ENCODE measurements around the gene STK32B. TPM values are rescaled to one million over a fixed set of nuclear protein-coding genes. Genes with fewer than 3 reads are reported as not detected.

Gene STK32B
- total and polyA plus RNA-seq, 4 donors = 0.02 to 0.28 (median 0.08) TPM; not detected in 1

GRCh38 chr4:5266991-5267390 is 215.7 kb downstream of the STK32B start:
- Histone ChIP-seq H3K4me1 (ENCODE audit: control insufficient read depth in 4 of 4, insufficient read depth in 4 of 4, low read length in 3 of 4) (no peaks in the 10 kb centered on the region), H3K9me3 (ENCODE audit: control insufficient read depth in 4 of 4, low read length in 3 of 4) (no peaks in the 10 kb centered on the region), H3K36me3 (ENCODE audit: control insufficient read depth in 4 of 4, insufficient read depth in 3 of 4, low read depth in 1 of 4, low read length in 3 of 4) (no peaks in the 10 kb centered on the region), H3K9ac (ENCODE audit: low read depth in 1 of 2, low read length in 2 of 2) (no peak overlapping the region), H3K27ac (ENCODE audit: low read depth in 1 of 2, low read length in 2 of 2) (no peak overlapping the region), H3K27me3 (ENCODE audit: control insufficient read depth in 4 of 4, insufficient read depth in 4 of 4, low read length in 3 of 4) (peaks cover 0 to 9% (median 2%) of the 10 kb centered on the region in 4 donors), H3K4me3 (ENCODE audit: low read depth in 1 of 3, low read length in 3 of 3) (no peak overlapping the region)
- TF ChIP-seq SP1 (IDR thresholded peaks at IDR 0.05) = no peak
- no peak for TF ChIP-seq GABPA (IDR thresholded peaks at IDR 0.05 in 1 of 2, conservative IDR thresholded peaks at IDR 0.05 in 1 of 2)
- TF ChIP-seq EGR1 (IDR thresholded peaks at IDR 0.05; ENCODE audit: low read depth in 2 of 2) = no peak
- DNase-seq (ENCODE audit: low spot score) = no peak
- WGBS = 74% methylated on average over 2 of the region's 2 CpGs

GRCh38 chr4:5267408-5267807 is 216.1 kb downstream of the STK32B start:
- H3K9me3 ChIP-seq (ENCODE audit: control insufficient read depth in 4 of 4, low read length in 3 of 4) = no peaks in the 10 kb centered on the region
- no peak overlapping the region for H3K9ac ChIP-seq (ENCODE audit: low read depth in 1 of 2, low read length in 2 of 2)
- no peak for DNase-seq (ENCODE audit: low spot score)
- H3K27ac ChIP-seq (ENCODE audit: low read depth in 1 of 2, low read length in 2 of 2) = no peak overlapping the region
- TF ChIP-seq TAF1 (conservative IDR thresholded peaks at IDR 0.05) (no peak), HNF4G (IDR thresholded peaks at IDR 0.05) (no peak), YY1 (IDR thresholded peaks at IDR 0.05) (no peak), CTCF (IDR thresholded peaks at IDR 0.05; ENCODE audit: low read depth, low read length, missing input control) (no peak), FOXA2 (IDR thresholded peaks at IDR 0.05) (no peak), JUND (IDR thresholded peaks at IDR 0.05) (no peak), FOXA1 (IDR thresholded peaks at IDR 0.05) (no peak), RAD21 (IDR thresholded peaks at IDR 0.05) (no peak), EGR1 (IDR thresholded peaks at IDR 0.05; ENCODE audit: low read depth in 2 of 2) (no peak), NR2F2 (IDR thresholded peaks at IDR 0.05) (no peak), GABPA (IDR thresholded peaks at IDR 0.05 in 1 of 2, conservative IDR thresholded peaks at IDR 0.05 in 1 of 2) (no peak), MAX (IDR thresholded peaks at IDR 0.05) (no peak), HNF4A (conservative IDR thresholded peaks at IDR 0.05) (no peak), RXRA (IDR thresholded peaks at IDR 0.05) (no peak), ZBTB33 (IDR thresholded peaks at IDR 0.05) (no peak), SP1 (IDR thresholded peaks at IDR 0.05) (no peak), REST (IDR thresholded peaks at IDR 0.05) (no peak)
- TF ChIP-seq, protein P1, sequence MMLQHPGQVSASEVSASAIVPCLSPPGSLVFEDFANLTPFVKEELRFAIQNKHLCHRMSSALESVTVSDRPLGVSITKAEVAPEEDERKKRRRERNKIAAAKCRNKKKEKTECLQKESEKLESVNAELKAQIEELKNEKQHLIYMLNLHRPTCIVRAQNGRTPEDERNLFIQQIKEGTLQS (IDR thresholded peaks at IDR 0.05) = no peak
- 83% methylated on average over 8 of the region's 8 CpGs for WGBS
- H3K4me3 ChIP-seq (ENCODE audit: low read depth in 1 of 3, low read length in 3 of 3) = no peak overlapping the region
- no peaks in the 10 kb centered on the region for H3K4me1 ChIP-seq (ENCODE audit: control insufficient read depth in 4 of 4, insufficient read depth in 4 of 4, low read length in 3 of 4)
- H3K36me3 ChIP-seq (ENCODE audit: control insufficient read depth in 4 of 4, insufficient read depth in 3 of 4, low read depth in 1 of 4, low read length in 3 of 4) = no peaks in the 10 kb centered on the region
- H3K27me3 ChIP-seq (ENCODE audit: control insufficient read depth in 4 of 4, insufficient read depth in 4 of 4, low read length in 3 of 4) = peaks cover 0 to 9% (median 2%) of the 10 kb centered on the region in 4 donors

Measured in liver (tissue), 9 donors.